ENCODE measurements around the gene ORMDL2.
A peak's percentile ranks its signal among the peaks of the same experiment; 100 is the strongest.

GRCh38 chr12:55797068-55797467 lies 20.8 kb upstream of the ORMDL2 start:
- TF ChIP-seq, protein P1, sequence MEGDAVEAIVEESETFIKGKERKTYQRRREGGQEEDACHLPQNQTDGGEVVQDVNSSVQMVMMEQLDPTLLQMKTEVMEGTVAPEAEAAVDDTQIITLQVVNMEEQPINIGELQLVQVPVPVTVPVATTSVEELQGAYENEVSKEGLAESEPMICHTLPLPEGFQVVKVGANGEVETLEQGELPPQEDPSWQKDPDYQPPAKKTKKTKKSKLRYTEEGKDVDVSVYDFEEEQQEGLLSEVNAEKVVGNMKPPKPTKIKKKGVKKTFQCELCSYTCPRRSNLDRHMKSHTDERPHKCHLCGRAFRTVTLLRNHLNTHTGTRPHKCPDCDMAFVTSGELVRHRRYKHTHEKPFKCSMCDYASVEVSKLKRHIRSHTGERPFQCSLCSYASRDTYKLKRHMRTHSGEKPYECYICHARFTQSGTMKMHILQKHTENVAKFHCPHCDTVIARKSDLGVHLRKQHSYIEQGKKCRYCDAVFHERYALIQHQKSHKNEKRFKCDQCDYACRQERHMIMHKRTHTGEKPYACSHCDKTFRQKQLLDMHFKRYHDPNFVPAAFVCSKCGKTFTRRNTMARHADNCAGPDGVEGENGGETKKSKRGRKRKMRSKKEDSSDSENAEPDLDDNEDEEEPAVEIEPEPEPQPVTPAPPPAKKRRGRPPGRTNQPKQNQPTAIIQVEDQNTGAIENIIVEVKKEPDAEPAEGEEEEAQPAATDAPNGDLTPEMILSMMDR (IDR thresholded peaks at IDR 0.05) = peak in 1 of 3 donors; percentile 19
- TF ChIP-seq POLR2AphosphoS5 (IDR thresholded peaks at IDR 0.05) = no peak

Measured in breast epithelium (tissue), 3 donors.